CD14-positive monocyte (primary cell): ENCODE results near the gene RAPGEF5. TPM values are rescaled to one million over a fixed set of nuclear protein-coding genes. Genes with fewer than 3 reads are reported as not detected.

Experiments used
- DNase-seq, 3 donors: peaks; one replicate each; pipeline ENCODE4 v3.0.0-alpha.2; 2011 to 2022
- H2AFZ ChIP-seq: 2 replicates; pipeline ENCODE4 v1.6.0; 2012; ENCODE audit warnings: mild to moderate bottlenecking, low read depth, low read length, inconsistent platforms; ENCODE audit not compliant: insufficient read depth, poor library complexity, severe bottlenecking
- H3K27ac ChIP-seq, 2 donors: 1 replicate in 1 of 2; 2 replicates in 1 of 2; pipeline ENCODE4 v1.5.1; 2012 to 2013; ENCODE audit warnings: low read length in 2 of 2, control low read depth in 1 of 2, inconsistent platforms in 1 of 2, low read depth in 1 of 2, mild to moderate bottlenecking in 1 of 2
- H3K27me3 ChIP-seq, 2 donors: one replicate each; pipeline versions ENCODE4 v1.6.0 to v1.6.1; 2011 to 2013; ENCODE audit warnings: low read length in 2 of 2; ENCODE audit not compliant: control insufficient read depth in 2 of 2, insufficient read depth in 2 of 2
- H3K36me3 ChIP-seq, 2 donors: replicated peaks in 1 of 2; 1 replicate in 1 of 2; 2 replicates in 1 of 2; pipeline versions ENCODE4 v1.5.1 to v1.6.1; 2012 to 2013; ENCODE audit warnings: low read length in 2 of 2, control low read depth in 1 of 2, inconsistent platforms in 1 of 2, mild to moderate bottlenecking in 1 of 2; ENCODE audit not compliant: insufficient read depth in 2 of 2, control insufficient read depth in 1 of 2
- H3K4me1 ChIP-seq, 2 donors: 1 replicate in 1 of 2; 2 replicates in 1 of 2; pipeline versions ENCODE4 v1.5.1 to v1.6.1; 2012 to 2013; ENCODE audit warnings: low read length in 2 of 2, control low read depth in 1 of 2, inconsistent platforms in 1 of 2, mild to moderate bottlenecking in 1 of 2, moderate library complexity in 1 of 2; ENCODE audit not compliant: insufficient read depth in 2 of 2, control insufficient read depth in 1 of 2
- H3K4me2 ChIP-seq: replicated peaks from 2 replicates; pipeline ENCODE3; 2012; ENCODE audit warnings: low read length, moderate library complexity, mild to moderate bottlenecking; ENCODE audit not compliant: poor library complexity, severe bottlenecking; ENCODE audit errors: extremely low read depth
- H3K4me3 ChIP-seq, 3 experiments: fragments of 200-600 bp in 1 of 3; sonication (generic) in 1 of 3; replicated peaks in 1 of 3; 1 replicate in 2 of 3; 2 replicates in 1 of 3; pipeline ENCODE4 v1.5.1; 2011 to 2013; ENCODE audit warnings: low read length in 3 of 3, mild to moderate bottlenecking in 3 of 3, control low read depth in 2 of 3, low read depth in 2 of 3, inconsistent platforms in 1 of 3, moderate library complexity in 1 of 3
- H3K79me2 ChIP-seq: 2 replicates; pipeline ENCODE4 v1.6.0; 2012; ENCODE audit warnings: mild to moderate bottlenecking, control low read depth, inconsistent platforms, low read length, moderate library complexity; ENCODE audit not compliant: insufficient read depth
- H3K9ac ChIP-seq: 2 replicates; pipeline ENCODE4 v1.6.0; 2017; ENCODE audit warnings: low read length, mild to moderate bottlenecking; ENCODE audit not compliant: insufficient read depth, poor library complexity, severe bottlenecking
- H3K9me3 ChIP-seq, 2 donors: replicated peaks in 1 of 2; 1 replicate in 1 of 2; 2 replicates in 1 of 2; pipeline versions ENCODE4 v1.5.1 to v1.6.1; 2012 to 2013; ENCODE audit warnings: low read length in 2 of 2, control low read depth in 1 of 2; ENCODE audit not compliant: control insufficient read depth in 1 of 2, insufficient read depth in 1 of 2
- H4K20me1 ChIP-seq: 2 replicates; pipeline ENCODE4 v1.6.0; 2012; ENCODE audit warnings: mild to moderate bottlenecking, low read length, control low read depth, moderate library complexity; ENCODE audit not compliant: insufficient read depth
- H3K27ac Mint-ChIP-seq, 7 donors: one replicate each; pipeline ENCODE4 v1.8.0; 2020; ENCODE audit warnings: mild to moderate bottlenecking in 7 of 7, mixed read lengths in 7 of 7, moderate library complexity in 6 of 7, inconsistent platforms in 2 of 7
- H3K27me3 Mint-ChIP-seq, 3 donors: one replicate each; pipeline ENCODE4 v1.8.0; 2021 to 2022; ENCODE audit warnings: low read depth in 3 of 3, mild to moderate bottlenecking in 3 of 3, mixed read lengths in 3 of 3, moderate library complexity in 3 of 3, inconsistent platforms in 1 of 3
- H3K36me3 Mint-ChIP-seq, 2 donors: one replicate each; pipeline ENCODE4 v1.8.0; 2020; ENCODE audit warnings: mixed read lengths in 2 of 2, inconsistent platforms in 1 of 2, mild to moderate bottlenecking in 1 of 2
- H3K4me1 Mint-ChIP-seq: one replicate; pipeline ENCODE4 v1.8.0; 2020; ENCODE audit warnings: mild to moderate bottlenecking, mixed read lengths
- H3K4me3 Mint-ChIP-seq, 2 donors: one replicate each; pipeline ENCODE4 v1.8.0; 2020; ENCODE audit warnings: mild to moderate bottlenecking in 2 of 2, mixed read lengths in 2 of 2, moderate library complexity in 1 of 2
- H3K9me3 Mint-ChIP-seq, 7 donors: one replicate each; pipeline ENCODE4 v1.8.0; 2020 to 2022; ENCODE audit warnings: mixed read lengths in 7 of 7, mild to moderate bottlenecking in 6 of 7, moderate library complexity in 6 of 7, inconsistent platforms in 2 of 7
- CTCF ChIP-seq: fragments of 200-600 bp; IDR thresholded peaks from one replicate; pipeline ENCODE4 v1.8.0; 2022; ENCODE audit warnings: antibody characterized with exemption, mild to moderate bottlenecking
- WGBS: methylation state at CpG from one replicate; pipeline ENCODE4 v1.1.5; 2013; ENCODE audit warnings: missing lambda C conversion rate; ENCODE audit not compliant: insufficient coverage; 5-methylcytosine and 5-hydroxymethylcytosine counted together
- intact Hi-C, 2 donors: fragments of 100-400 bp; cut with micrococcal nuclease; formaldehyde crosslinking; loops; one replicate each; pipeline versions ENCODE4 v1.15.0 to v1.15.1; 2023
- polyA plus RNA-seq, 3 donors: library from polyadenylated mRNA; depleted of rRNA in 1 of 3; unstranded in 2 of 3; stranded (reverse) in 1 of 3; fragments of 300-500 nt in 2 of 3; fragments of >200 nt in 1 of 3; fragmentation: Illumina TruSeq in 2 of 3; gene quantifications; 1 replicate in 2 of 3; 2 replicates in 1 of 3; pipeline ENCODE4 v1.2.3, GENCODE V29; 2012 to 2021

RAPGEF5 gene
- polyA plus RNA-seq, 3 donors = not detected

GRCh38 chr7:22105550-22105949 lies 251.4 kb downstream of the RAPGEF5 start:
- H4K20me1 ChIP-seq = no peaks in the 10 kb centered on the region
- Mint-ChIP-seq H3K36me3 (no peaks in the 10 kb centered on the region), H3K27ac (no peak overlapping the region), H3K4me3 (no peak overlapping the region), H3K4me1 (peaks cover 3% of the 10 kb centered on the region), H3K27me3 (peaks cover 0 to 10% (median 5%) of the 10 kb centered on the region in 3 donors), H3K9me3 (no peaks in the 10 kb centered on the region)
- TF ChIP-seq CTCF = no peak
- no peak overlapping the region for H3K27ac ChIP-seq
- no peaks in the 10 kb centered on the region for H3K27me3 ChIP-seq
- no peaks in the 10 kb centered on the region for H3K79me2 ChIP-seq
- 96% methylated on average over 4 of the region's 7 CpGs for WGBS
- intact Hi-C loops = no loop called here
- H3K36me3 ChIP-seq = no peaks in the 10 kb centered on the region
- no peak overlapping the region for H3K4me3 ChIP-seq
- no peaks in the 10 kb centered on the region for H3K4me1 ChIP-seq
- no peak overlapping the region for H3K4me2 ChIP-seq
- no peak overlapping the region for H2AFZ ChIP-seq
- no peak for DNase-seq
- no peaks in the 10 kb centered on the region for H3K9me3 ChIP-seq
- H3K9ac ChIP-seq = no peak overlapping the region

DNA sequence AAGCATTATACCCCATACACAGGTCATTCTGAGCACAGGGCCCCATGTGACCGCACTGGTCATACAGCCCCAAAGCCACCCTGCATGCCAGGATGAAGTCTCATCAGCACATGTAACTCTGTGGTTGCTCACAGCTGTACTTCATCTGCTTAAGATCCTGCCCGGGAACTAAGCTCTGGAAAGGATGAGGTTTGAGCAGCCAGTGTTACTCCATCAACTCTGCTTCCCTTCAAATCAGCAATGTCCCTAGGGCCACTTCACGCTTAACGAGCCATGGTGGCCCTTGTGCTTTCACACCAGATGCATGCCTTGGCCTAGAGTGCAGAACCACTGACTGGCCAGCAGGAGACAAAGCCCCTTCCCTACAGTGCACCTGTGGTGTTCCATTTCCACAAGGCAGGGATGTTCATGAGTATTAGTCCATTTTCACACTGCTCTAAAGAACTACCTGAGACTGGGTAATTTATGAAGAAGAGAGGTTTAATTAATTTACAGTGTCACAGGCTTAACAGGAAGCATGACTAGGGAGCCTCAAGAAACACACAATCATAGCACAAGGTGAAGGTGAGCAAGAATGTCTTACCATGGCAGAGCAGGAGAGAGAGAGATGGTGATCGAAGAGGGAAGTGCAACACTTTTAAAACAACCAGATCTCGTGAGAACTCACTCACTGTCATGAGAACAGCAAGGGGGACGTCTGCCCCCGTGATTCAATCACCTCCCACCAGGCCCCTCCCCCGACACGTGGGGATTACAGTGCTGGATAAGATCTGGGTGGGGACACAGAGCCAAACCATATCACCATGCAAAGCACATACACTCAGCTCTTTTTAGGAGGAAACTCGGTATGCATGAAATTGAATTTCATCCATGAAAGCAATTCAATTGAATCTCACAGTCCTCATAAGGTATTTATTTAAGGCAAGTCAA lies 262.3 kb downstream of the RAPGEF5 start:
- H3K9me3 ChIP-seq = peaks cover 0 to 7% of the 10 kb centered on the region in 2 donors
- no peaks in the 10 kb centered on the region for H3K27me3 ChIP-seq
- H3K4me2 ChIP-seq = no peak overlapping the region
- no peaks in the 10 kb centered on the region for H3K4me1 ChIP-seq
- H3K4me3 Mint-ChIP-seq = no peak overlapping the region
- H3K27ac Mint-ChIP-seq = no peak overlapping the region
- no peaks in the 10 kb centered on the region for H3K36me3 Mint-ChIP-seq
- H3K4me1 Mint-ChIP-seq = no peaks in the 10 kb centered on the region
- H3K27me3 Mint-ChIP-seq = peaks cover 0 to 7% (median 2%) of the 10 kb centered on the region in 3 donors
- no peak overlapping the region for H3K9ac ChIP-seq
- no peaks in the 10 kb centered on the region for H4K20me1 ChIP-seq
- no peak for TF ChIP-seq CTCF
- no peak overlapping the region for H3K27ac ChIP-seq
- H3K36me3 ChIP-seq = no peaks in the 10 kb centered on the region
- H2AFZ ChIP-seq = no peak overlapping the region
- intact Hi-C loops = no loop called here
- no peaks in the 10 kb centered on the region for H3K79me2 ChIP-seq
- H3K4me3 ChIP-seq = no peak overlapping the region
- no peak for DNase-seq
- 96% methylated on average over 3 of the region's 11 CpGs for WGBS
- peaks cover 0 to 6% (median 2%) of the 10 kb centered on the region in 7 donors for H3K9me3 Mint-ChIP-seq
